ENCODE measurements around the gene CCSER1.

DNA sequence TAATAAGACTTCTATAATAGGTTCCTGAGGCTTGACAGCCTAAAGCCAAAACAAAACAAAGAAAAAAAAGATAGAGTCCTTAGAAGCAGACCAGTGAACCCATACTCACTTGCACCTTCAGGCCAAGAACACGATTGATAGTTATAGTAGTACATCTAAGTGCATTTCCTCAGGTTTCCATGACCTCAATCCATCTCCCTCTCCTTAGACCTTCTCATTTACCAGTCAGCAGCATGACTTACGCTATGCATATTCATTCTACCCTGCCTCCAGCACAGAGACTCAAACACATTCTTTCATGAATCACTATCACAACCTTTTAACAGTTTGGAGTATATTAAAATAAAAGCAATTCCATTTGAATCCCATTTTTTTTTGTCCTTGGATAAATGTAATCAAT, 855.6 kb downstream of the CCSER1 start:
- no peak for TF ChIP-seq EZH2 (IDR thresholded peaks at IDR 0.05; ENCODE audit: borderline replicate concordance, low read length)
- TF ChIP-seq, protein P1, sequence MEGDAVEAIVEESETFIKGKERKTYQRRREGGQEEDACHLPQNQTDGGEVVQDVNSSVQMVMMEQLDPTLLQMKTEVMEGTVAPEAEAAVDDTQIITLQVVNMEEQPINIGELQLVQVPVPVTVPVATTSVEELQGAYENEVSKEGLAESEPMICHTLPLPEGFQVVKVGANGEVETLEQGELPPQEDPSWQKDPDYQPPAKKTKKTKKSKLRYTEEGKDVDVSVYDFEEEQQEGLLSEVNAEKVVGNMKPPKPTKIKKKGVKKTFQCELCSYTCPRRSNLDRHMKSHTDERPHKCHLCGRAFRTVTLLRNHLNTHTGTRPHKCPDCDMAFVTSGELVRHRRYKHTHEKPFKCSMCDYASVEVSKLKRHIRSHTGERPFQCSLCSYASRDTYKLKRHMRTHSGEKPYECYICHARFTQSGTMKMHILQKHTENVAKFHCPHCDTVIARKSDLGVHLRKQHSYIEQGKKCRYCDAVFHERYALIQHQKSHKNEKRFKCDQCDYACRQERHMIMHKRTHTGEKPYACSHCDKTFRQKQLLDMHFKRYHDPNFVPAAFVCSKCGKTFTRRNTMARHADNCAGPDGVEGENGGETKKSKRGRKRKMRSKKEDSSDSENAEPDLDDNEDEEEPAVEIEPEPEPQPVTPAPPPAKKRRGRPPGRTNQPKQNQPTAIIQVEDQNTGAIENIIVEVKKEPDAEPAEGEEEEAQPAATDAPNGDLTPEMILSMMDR (IDR thresholded peaks at IDR 0.05; ENCODE audit: low read length), result no peak

All from OCI-LY1 (cell line).